Spleen (tissue), 7 donors: ENCODE measurements around the gene TENM4.

Experiments used
- POLR2AphosphoS5 ChIP-seq, 3 donors: sonication (generic); formaldehyde crosslinking; IDR thresholded peaks; one replicate each; pipeline ENCODE4 v1.5.1; 2017; ENCODE audit warnings: antibody characterized with exemption in 3 of 3
- TF ChIP-seq, protein P1 (sequence below), 11 experiments: fragments of 200-600 bp in 7 of 11; fragments of 450-650 bp in 4 of 11; sonication (generic) in 4 of 11; IDR thresholded peaks in 8 of 11; conservative IDR thresholded peaks in 3 of 11; 1 replicate in 7 of 11; 2 replicates in 4 of 11; pipeline versions ENCODE4 v1.4.0 to v1.8.0; 2016 to 2021; ENCODE audit warnings: antibody characterized with exemption in 11 of 11, inconsistent platforms in 4 of 11, mild to moderate bottlenecking in 1 of 11
- donor health status: DM: no; HTN: no; CAD: no; lungs with moderate emphysema.
- donor health status: DM: no; HTN: no; CAD: no.
- donor health status: DM: no; HTN: no; CAD: no.

DNA sequence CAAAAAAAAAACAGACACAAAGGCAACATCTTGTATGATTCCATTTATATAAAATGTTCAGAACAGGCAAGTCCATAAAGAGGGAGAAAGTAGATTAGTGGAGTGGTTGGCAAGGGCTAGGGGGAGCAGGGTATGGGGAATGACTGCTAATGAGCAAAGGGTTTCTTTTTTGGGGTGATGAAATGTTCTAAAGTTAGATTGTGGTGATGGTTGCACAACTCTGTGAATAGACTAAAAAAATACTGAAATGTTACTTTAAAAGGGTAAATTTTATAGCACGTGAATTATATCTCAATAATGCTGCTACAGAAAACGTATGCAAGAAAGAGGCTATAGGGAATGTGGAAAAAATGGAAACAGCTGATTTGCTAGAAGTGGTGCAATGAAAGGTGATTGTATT, 155.1 kb downstream of the TENM4 start:
- TF ChIP-seq, protein P1, sequence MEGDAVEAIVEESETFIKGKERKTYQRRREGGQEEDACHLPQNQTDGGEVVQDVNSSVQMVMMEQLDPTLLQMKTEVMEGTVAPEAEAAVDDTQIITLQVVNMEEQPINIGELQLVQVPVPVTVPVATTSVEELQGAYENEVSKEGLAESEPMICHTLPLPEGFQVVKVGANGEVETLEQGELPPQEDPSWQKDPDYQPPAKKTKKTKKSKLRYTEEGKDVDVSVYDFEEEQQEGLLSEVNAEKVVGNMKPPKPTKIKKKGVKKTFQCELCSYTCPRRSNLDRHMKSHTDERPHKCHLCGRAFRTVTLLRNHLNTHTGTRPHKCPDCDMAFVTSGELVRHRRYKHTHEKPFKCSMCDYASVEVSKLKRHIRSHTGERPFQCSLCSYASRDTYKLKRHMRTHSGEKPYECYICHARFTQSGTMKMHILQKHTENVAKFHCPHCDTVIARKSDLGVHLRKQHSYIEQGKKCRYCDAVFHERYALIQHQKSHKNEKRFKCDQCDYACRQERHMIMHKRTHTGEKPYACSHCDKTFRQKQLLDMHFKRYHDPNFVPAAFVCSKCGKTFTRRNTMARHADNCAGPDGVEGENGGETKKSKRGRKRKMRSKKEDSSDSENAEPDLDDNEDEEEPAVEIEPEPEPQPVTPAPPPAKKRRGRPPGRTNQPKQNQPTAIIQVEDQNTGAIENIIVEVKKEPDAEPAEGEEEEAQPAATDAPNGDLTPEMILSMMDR (IDR thresholded peaks at IDR 0.05 in 8 of 11, conservative IDR thresholded peaks at IDR 0.05 in 3 of 11) = no peak
- TF ChIP-seq POLR2AphosphoS5 (IDR thresholded peaks at IDR 0.05) = no peak
